CD1c-positive myeloid dendritic cell (primary cell): ENCODE results near the gene CFAP97.
"Not testable (repeated sequence)": the region's sequence is repeated elsewhere in the genome, so short reads cannot be mapped to it uniquely, and the experiment has no call there.

Experiments used
- DNase-seq: peaks from one replicate; pipeline ENCODE4 v3.0.0-alpha.2; 2016; ENCODE audit errors: extremely low spot score

CFAP97 gene

DNA sequence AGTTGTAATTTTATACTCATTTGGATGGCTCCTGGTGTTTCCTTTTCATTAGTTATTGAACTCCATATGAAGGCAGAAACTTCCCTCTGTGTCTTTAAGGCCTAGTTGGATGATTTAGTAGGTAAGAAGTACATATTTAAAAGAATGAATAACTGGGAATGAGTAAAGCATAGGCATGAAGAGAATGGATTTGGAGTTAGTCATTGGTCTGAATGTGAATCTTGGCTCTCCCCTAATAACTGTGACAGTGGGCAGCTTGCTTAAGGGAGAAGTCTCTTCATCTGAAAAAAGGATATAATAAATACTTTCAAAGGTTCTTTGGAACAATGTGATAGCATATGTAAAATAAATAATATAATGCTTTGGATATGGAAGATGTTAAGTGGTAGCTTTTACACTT lies 18.8 kb upstream of the CFAP97 start:
- no peak for DNase-seq

DNA sequence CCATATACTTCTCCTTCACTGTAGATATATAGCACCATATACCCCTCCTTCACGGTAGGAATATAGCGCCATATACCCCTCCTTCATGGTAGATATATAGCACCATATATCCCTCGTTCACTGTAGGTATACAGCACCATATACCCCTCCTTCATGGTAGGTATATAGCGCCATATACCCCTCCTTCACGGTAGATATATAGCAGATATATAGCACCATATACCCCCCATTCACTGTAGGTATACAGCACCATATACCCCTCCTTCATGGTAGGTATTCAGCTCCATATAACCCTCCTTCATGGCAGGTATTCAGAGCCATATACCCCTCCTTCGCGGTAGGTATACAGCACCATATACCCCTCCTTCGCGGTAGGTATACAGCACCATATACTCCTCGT lies 18.1 kb upstream of the CFAP97 start:
- DNase-seq = no peak

DNA sequence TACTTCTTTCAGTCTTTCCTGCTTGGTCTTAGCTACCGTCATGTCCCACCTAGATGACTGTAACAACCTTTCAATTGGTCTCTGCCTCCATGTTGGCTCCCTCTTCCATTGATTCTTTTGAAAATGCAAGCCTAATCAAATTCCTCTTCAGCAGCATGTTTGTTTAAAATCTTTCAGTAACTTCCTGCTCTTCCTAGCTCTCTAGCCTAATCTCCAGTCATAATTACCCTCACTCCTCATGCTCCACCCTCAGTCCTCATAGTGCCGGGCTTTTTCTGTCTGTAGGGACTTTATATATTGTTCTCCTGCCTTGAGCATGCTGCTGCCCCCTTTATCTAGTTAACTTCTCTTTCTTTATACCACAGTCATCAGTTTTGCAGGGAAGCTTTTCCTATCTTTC lies 17.7 kb upstream of the CFAP97 start:
- no peak for DNase-seq

DNA sequence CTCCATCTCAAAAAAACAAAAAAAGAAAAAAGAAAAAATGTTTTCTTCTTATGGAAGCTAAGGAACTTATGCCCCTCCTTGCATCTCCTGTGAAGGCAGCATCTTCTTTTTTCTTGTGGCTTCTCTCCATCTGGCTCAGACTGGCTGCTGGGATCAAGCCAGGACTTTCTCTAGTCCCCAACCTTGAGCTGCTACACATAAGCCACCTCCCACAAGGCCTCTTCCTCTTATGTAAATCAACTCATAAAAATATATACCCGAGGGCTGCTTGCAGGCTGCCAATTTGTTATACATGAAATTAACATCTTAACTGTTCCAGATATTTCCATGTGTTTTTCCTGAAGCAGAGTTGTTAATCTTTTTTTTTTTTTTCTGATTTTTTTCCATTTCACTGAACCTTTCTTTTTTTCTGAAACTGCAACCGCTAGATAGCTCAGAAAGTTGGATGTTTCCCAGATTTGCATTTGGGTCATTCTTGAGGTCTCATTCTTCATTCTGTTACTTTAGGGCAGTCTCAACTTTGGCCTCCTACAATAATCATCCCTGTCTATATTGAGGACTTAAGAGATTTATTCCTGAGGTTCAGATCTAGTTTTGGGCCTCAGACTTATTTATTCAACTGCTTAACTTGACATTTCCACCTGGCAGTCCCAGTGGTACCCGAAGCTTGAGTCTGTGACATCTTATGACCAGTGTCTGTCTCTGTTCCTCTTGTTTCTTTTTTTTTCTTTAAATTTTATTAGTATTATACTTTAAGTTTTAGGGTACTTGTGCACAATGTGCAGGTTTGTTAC lies 15.9 kb upstream of the CFAP97 start:
- no peak for DNase-seq

DNA sequence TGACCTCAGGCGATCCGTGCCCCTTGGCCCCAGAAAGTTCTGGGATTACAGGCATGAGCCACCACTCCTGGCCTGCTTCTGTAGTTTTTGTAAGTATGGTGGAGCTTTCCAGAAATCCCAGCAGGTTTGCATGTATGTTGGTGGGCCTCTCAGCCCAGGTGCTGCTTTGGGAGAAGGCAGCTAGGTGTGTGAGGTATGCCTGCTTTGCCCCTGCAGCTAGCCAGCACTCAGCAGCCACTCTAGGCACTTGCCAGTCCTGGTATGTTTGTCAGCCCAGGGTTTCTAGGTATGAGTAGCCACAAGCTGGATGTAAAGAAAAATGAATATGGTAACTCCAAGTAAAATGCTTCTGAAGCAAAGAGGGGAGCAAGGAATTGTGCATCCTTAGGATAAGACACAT lies 14.5 kb upstream of the CFAP97 start:
- no peak for DNase-seq

DNA sequence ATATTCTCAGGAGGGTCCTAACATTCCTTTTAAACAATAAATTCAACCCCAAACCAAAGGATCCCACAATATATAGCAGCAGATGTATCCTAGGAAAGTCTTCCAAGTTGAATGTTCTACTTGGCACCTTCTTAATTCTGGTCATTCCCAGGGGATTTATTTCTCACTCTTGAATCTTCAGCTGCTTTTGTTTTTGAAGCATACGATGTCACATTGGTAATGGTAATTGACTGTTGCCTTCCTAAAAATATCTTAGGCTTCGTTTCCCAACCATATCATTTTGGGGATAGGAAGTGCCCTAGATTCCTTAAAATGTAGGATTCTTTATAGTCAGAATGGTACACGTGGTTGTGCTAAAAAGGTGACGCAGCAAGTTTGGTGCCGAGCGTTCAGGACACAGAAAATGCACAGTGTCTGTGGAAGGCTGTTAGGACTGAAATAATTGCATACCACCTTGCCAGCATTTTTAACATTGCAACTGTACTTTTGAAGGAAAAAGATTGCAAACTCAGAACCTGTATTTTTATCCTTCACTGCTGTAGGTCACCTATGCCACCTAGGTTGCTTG lies 13.7 kb upstream of the CFAP97 start:
- no peak for DNase-seq

DNA sequence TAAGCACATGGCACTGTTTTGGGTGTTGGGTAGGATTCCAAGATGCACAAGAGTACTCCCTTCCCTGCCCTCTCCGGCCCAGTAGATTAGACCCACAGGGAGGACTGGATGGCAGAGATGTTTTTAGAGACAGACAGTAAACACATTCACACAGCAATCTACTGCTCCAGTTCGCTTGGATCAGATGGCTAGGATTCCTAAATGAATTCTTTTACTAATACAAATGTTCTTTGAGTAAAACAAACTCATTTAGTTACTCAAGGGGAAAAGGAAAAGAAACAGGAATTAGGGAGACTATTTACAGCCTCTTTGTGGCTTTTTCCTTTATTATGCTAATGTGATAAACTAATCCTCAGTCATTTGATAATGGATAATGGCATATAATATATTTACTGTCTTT lies 11.5 kb upstream of the CFAP97 start:
- DNase-seq = no peak

DNA sequence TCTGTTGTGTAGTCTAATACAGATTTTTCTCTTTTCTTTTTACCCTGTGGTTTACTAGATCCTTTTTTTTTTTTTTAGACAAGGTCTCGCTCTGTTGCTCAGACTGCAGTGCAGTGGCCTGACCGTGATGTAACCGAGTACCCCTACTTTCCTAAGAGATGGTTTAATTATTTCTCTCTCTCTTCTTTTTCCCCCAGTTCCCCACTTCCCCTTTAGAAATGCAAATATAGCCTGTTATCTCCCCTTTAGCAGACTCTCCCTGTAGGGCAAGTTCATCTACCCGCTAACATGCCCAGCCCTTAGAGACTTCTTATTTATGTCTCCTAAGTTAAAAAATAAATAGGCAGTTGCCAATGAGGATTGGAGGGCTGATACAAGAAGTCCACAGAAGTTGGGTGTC lies 10.1 kb upstream of the CFAP97 start:
- DNase-seq = no peak

DNA sequence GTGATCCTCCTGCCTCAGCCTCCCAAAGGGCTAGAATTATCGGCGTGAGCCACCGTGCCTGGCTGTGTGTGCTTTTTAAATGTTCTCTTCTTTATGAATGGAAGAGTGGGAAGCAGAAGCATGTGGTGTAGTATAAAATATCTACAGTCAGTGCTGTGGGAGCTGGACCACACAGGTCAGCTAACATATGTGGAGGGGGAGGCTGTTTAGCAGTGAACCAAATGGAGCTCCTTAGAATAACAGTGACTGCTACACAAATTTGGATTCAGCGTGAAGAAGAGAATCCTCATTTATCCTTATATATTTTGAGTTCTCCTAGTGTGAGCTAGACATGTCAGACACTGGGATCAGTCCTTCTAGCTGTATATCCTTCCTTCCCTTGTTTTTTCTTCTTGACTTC lies 8.8 kb upstream of the CFAP97 start:
- DNase-seq = no peak

DNA sequence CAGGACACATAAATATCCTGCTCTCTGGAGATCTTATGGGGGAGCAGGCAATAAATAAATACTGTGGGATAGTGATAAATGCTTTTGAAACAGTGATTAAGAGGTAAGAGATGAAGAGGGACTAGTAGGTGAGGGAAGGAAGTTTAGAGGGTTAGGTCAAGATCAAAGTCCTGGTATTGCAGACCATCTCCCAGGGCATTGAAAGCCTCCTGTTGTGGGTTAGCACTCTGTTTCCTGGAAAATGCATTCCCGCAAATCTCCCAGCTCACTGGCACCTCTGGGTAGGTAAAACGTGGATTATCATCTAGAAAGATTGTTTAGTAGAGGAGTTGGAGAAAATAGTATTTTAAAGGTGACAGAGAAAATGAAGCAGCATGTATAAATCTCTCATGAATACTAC lies 7.8 kb upstream of the CFAP97 start:
- no peak for DNase-seq

GRCh38 chr4:185211035-185211434 lies 7.2 kb upstream of the CFAP97 start:
- DNase-seq = no peak

- DNase-seq = peak; percentile 33
Measured at GRCh38 chr4:185210102-185210981, 6.5 kb upstream of the CFAP97 start.

DNA sequence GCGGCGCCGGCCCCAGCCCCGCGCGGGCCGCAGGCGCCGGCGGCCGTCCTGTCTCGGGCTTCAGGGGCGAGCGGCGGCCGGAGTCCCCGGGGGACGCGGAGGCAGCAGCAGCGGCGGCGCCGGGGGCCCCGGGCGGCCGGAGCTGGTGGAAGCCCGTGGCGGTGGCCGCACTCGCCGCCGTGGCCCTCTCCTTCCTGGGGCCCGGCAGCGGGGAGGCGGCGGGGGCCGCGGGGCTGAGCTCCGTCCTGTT lies 6.0 kb upstream of the CFAP97 start:
- not testable (repeated sequence) for DNase-seq

DNA sequence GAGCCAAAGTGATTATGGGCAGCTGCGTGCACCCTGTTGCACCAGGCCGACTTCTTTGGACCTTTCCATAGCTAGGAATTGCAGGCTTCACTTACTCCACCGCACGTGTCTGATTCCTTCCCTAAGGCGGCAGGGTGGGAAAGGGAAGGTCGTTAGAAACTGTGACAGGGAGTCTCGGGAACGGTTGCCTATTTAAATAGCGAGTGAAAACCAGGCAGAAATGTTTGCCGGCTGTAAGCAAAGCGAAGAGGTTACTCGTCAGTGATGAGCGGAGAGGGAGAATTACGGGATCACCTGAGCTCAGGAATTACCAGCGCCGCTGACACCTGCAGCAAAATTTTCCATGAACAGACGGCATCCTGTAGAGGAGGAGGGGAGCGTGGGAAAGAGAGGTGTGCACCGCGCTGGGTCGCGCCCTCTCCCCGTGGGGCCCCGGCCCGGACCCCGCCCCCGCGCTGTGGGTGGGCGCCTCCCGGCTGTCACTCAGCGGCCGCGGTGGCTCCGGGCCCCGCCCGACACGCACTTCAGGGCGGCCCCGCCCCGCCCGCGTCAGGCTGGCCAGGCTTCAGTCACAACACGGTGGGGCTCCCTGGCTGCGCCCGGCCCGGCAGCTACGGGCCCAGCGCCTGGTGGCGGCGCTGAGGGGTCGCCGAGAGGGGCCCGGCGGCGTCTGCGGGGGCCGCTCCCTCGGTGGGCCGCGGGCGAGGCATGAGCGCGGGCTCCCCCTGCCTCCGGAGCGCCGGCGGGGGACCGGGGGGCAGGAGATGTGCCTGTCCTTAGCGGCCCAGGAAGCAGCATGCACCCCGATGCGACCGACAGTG lies 5.4 kb upstream of the CFAP97 start, which contains the start of gene SNX25:
SNX25 (plus strand) TSS at position 568 of the 821 bp plus-strand sequence; CDS start at position 797, 229 bp downstream.
- peak; percentile 80 for DNase-seq

DNA sequence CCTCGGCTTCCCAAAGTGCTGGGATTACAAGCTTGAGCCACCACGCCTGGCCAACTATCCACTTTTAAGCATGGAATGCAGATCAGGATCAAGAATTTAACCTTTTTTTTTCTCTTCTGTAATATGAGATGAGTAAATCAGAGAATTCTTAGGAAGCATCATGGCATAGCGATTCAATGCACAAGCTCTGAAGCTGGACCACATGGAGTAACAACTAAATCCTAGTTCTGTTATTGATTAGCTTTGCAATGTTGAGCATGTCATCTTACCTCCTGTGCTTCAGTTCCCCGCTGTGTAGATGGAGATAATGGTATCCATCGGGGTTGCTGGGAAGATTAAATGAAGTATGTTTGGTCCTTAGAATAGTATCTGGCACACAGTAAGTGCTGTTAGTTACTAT lies 3.7 kb upstream of the CFAP97 start:
- no peak for DNase-seq

GRCh38 chr4:185205697-185206342 lies 2.0 kb upstream of the CFAP97 start:
- DNase-seq = peak; percentile 18

DNA sequence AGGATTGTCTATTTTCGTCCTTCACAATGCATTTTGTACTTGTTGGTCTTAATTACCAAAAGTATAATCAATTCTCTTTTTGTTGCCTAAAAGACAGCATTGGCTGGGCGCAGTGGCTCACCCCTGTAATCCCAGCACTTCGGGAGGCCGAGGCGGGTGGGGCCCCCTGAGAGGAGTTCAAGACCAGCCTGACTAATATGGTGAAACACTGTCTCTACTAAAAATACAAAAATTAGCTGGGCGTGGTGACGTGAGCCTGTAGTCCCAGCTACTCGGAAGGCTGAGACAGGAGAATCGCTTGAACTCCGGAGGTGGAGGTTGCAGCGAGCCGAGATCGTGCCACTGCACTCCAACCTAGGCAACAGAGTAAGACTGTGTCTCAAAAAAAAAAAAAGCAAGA lies 1.3 kb upstream of the CFAP97 start:
- DNase-seq = not testable (repeated sequence)

DNA sequence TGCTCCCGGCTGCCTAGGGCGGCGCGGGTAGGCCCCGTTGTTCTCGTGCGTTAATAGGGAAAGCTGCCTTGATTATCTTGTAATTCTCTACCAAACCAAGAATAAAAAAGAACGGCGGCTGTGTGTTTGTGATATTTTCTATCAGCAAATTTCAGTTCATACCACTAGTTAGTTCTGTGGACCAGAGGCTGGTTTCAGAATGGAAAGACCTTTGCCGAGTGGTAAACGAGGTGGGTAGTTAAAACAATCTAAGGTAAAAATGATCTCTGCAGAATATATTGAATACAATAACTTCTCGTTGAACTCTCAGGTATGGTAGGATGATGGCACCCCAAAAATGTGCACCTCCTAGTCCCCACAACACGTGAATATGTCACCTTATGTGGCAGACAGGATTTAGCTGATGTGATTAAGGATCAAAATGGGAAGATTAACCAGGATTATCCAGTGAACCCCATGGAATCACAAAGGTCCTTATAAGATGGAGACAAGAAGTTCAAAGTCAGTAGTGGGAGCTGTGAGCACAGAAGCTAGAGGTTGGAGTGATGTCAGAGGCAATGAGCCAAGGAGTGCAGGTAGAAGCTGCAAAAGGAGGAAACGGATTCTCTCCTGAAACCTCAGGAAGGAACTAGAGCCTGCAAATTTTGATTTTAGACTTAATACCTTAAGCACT lies 574 bp upstream of the CFAP97 start:
- DNase-seq = no peak

DNA sequence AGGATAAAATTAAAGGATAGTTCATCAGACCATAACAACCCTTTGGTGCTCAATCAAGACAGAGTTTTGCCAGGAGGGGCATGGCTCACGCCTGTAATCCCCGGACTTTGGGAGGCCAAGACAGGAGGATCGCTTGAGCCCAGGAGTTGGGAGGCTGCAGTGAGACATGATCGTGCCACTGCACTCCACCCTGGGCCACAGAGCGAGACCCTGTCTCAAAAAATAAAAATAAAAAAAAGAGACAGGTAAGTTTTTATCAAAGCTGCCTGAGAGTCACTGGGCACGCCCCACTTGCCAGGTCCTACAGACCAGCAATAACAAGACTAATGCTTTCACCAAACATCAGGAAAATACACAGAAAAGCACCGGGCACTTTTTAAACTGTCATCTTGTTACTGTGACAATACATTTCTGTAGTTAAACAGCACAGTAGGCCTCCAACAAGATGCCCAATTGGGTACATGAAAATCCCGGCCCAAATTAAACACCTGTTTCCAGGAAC lies 765 bp downstream of the CFAP97 start:
- no peak for DNase-seq
